Right lobe of liver (tissue), 6 donors: ENCODE measurements around the gene RASSF5. TPM values are rescaled to one million over a fixed set of nuclear protein-coding genes. Genes with fewer than 3 reads are reported as not detected.
A peak's percentile ranks its signal among the peaks of the same experiment; 100 is the strongest.

Experiments
- ATAC-seq, 4 donors: fragments of 200-7000 bp; cut with Tn5 transposase; one replicate each; pipeline ENCODE4 v1.9.1; 2020; ENCODE audit warnings: mild to moderate bottlenecking in 4 of 4, moderate library complexity in 4 of 4
- DNase-seq, 3 donors: peaks; one replicate each; pipeline ENCODE4 v3.0.0-alpha.2; 2020
- H3K27ac ChIP-seq, 3 donors: fragments of 200-600 bp; one replicate each; pipeline ENCODE4 v1.8.0; 2022
- H3K27me3 ChIP-seq, 2 donors: fragments of 200-600 bp; one replicate each; pipeline ENCODE4 v1.8.0; 2022
- H3K36me3 ChIP-seq, 4 donors: fragments of 200-600 bp; sonication (generic) in 1 of 4; one replicate each; pipeline versions ENCODE4 v1.5.1 to v1.8.0; 2017 to 2022; ENCODE audit warnings: control low read depth in 1 of 4
- H3K4me1 ChIP-seq, 4 donors: fragments of 200-600 bp; sonication (generic) in 1 of 4; one replicate each; pipeline versions ENCODE4 v1.5.1 to v1.8.0; 2017 to 2022; ENCODE audit warnings: control low read depth in 1 of 4
- H3K4me3 ChIP-seq, 3 donors: fragments of 200-600 bp; one replicate each; pipeline ENCODE4 v1.8.0; 2022
- H3K9me3 ChIP-seq, 4 donors: fragments of 200-600 bp; sonication (generic) in 1 of 4; one replicate each; pipeline versions ENCODE4 v1.5.1 to v1.8.0; 2017 to 2022; ENCODE audit warnings: control low read depth in 1 of 4
- POLR2A ChIP-seq: fragments of 450-650 bp; IDR thresholded peaks from one replicate; pipeline ENCODE4 v1.6.1; 2017; ENCODE audit warnings: antibody characterized with exemption, mild to moderate bottlenecking
- WGBS: methylation state at CpG from one replicate; pipeline ENCODE4 v1.1.6; 2018; ENCODE audit warnings: low coverage, low lambda C conversion rate; ENCODE audit not compliant: insufficient coverage; ENCODE audit errors: missing lambda C conversion rate; 5-methylcytosine and 5-hydroxymethylcytosine counted together
- intact Hi-C, 2 donors: fragments of 100-400 bp; cut with DNase I; formaldehyde crosslinking; loops; one replicate each; pipeline versions ENCODE4 v1.11.2 to v1.14.1; 2022
- total RNA-seq, 6 experiments: library from RNA; depleted of rRNA in 2 of 6; stranded (reverse); fragments of >200 nt in 2 of 6; fragmentation: NEBNext Ultra II Directional in 3 of 6; extraction: Animal tissue kit (Norgen Biotek cat#: 25700) in 3 of 6; gene quantifications; one replicate each; pipeline versions ENCODE4 v1.1.0 to v1.2.4, GENCODE V29; 2016 to 2023
- TF ChIP-seq, protein P1 (sequence below), 4 donors: fragments of 200-600 bp in 3 of 4; fragments of 450-650 bp in 1 of 4; IDR thresholded peaks; one replicate each; pipeline versions ENCODE4 v1.5.1 to v1.8.0; 2016 to 2022; ENCODE audit warnings: antibody characterized with exemption in 4 of 4, mild to moderate bottlenecking in 2 of 4
- donor health status: DM: no; HTN: yes; CAD: no.
- donor health status: DM: no; HTN: no; CAD: no.
- donor health status: DM: no; HTN: no; CAD: no.
- donor health status: DM: no; HTN: yes; CAD: no.
- donor health status: DM: no; HTN: yes; CAD: no.

Gene RASSF5
- total RNA-seq, 6 experiments from 2014 or later, result 8.1 to 18.8 (median 12.6) TPM

DNA sequence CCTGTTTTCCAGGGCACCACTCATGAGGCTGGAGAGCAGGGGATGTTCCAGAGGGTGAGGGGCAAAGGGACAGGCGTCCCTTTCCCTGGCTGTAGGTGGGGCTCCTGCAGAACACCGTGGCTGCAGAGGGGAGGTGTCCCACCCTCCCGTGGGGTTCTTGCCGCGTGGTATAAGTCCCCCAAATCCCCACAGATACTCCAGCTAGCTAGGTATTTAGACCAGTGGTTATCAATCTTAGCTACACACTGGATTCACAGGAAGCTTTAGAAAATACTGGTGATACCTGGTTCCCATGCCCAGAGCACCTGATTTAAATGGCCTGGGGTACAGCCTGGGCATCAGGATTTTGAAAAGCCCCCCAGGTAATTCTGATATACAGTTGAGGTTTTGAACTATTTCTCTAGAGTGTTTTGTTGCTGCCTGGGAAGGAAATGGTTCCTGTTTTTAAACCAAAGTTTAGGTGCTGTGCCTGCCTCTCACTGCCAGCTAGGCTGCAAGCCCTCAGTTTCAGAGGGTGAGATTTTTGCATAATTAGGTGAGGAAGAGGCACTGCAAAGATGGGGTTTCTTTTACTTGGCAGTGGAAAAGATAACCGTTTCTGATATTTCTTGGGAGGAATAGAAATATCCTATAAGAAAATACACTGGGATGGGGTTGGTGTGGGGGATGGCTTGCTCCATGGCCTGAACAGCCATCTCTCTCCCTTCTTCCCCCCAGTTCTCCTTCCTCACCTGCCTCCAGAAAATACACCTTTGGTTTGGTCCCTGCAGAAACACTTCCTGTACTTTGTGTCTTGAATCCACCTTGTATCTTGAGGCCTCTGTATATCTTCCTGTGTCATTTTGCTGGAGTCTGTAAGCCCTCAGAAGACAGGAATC lies 51.7 kb downstream of the RASSF5 start:
- ATAC-seq (no peak), DNase-seq (no peak)
- peak overlapping the region; percentile 25 to 75 (median 34) for H3K27ac ChIP-seq
- no peaks in the 10 kb centered on the region for H3K9me3 ChIP-seq
- no peaks in the 10 kb centered on the region for H3K36me3 ChIP-seq
- H3K4me3 ChIP-seq, result peak overlapping the region; percentile 5 to 62 (median 5)
- peaks cover 0 to 73% (median 24%) of the 10 kb centered on the region in 4 donors for H3K4me1 ChIP-seq
- 20% methylated on average over 3 of the region's 6 CpGs for WGBS
- intact Hi-C loops, result no loop called here
- no peaks in the 10 kb centered on the region for H3K27me3 ChIP-seq
- TF ChIP-seq, protein P1, sequence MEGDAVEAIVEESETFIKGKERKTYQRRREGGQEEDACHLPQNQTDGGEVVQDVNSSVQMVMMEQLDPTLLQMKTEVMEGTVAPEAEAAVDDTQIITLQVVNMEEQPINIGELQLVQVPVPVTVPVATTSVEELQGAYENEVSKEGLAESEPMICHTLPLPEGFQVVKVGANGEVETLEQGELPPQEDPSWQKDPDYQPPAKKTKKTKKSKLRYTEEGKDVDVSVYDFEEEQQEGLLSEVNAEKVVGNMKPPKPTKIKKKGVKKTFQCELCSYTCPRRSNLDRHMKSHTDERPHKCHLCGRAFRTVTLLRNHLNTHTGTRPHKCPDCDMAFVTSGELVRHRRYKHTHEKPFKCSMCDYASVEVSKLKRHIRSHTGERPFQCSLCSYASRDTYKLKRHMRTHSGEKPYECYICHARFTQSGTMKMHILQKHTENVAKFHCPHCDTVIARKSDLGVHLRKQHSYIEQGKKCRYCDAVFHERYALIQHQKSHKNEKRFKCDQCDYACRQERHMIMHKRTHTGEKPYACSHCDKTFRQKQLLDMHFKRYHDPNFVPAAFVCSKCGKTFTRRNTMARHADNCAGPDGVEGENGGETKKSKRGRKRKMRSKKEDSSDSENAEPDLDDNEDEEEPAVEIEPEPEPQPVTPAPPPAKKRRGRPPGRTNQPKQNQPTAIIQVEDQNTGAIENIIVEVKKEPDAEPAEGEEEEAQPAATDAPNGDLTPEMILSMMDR (IDR thresholded peaks at IDR 0.05), result no peak
- TF ChIP-seq POLR2A, result no peak

DNA sequence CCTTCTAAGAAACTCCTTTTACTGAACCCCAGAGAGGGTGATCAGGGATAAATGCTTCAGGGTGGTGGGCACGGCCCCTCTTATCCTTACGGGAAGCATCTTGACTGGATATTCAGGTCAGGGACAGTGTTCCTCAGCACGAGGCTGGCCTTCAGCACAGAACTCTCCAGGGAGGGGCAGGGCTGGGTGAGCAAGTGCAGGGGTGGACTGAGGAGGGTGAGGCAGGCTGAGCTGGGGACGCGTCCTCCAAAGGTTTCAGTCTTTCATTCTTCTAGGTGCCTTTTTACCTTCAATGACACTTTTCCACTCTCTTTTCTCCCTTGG lies 52.3 kb downstream of the RASSF5 start:
- ATAC-seq (no peak), DNase-seq (no peak)
- Histone ChIP-seq H3K27ac (peak overlapping the region in 1 of 3 donors; percentile 75), H3K36me3 (no peaks in the 10 kb centered on the region), H3K27me3 (no peaks in the 10 kb centered on the region), H3K4me1 (peaks cover 0 to 67% (median 23%) of the 10 kb centered on the region in 4 donors), H3K9me3 (no peaks in the 10 kb centered on the region), H3K4me3 (peak overlapping the region in 1 of 3 donors; percentile 62)
- no peak for TF ChIP-seq POLR2A
- TF ChIP-seq, protein P1 (IDR thresholded peaks at IDR 0.05), result no peak
- intact Hi-C loops, result no loop called here
- WGBS, result 59% methylated on average over 5 of the region's 5 CpGs

DNA sequence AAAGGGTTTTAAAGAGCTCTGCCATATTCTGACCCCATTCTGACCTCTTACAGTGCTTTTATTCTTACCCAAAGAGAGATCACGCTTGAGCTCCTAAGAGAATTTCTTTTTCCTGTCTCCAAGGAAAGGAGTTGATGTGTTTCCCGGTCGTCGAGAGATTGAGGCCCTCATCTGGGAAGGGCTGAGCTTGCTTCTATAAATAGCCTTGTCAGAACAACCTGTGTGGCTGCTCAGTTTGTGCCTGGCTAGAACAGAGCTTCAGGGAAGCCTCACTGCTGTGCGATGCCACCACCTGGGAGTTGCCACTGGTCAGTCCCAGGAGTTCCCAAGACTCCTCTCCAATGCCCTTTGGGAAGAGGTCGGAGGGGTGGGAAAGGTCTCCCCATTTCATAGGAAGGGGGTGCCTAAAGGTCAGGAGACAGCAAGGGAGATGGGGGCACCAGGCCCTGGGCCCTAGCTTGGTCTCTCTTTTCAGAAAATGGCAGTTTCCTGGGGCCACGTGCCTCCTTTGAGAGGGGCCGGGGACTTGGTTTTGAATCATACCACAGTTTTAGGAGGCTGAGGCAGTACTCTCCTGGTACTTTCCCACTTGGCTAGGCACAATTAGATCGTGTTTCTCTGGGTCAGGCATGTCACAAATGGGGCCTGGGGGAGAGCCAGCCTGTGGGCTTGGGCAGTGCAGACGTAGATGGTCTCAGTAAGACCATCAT lies 52.8 kb downstream of the RASSF5 start:
- WGBS, result 55% methylated on average over 6 of the region's 10 CpGs
- ATAC-seq, result no peak
- no peak for TF ChIP-seq POLR2A
- TF ChIP-seq, protein P1 (IDR thresholded peaks at IDR 0.05), result no peak
- Histone ChIP-seq H3K27me3 (no peaks in the 10 kb centered on the region), H3K9me3 (no peaks in the 10 kb centered on the region), H3K4me1 (peaks cover 0 to 62% (median 20%) of the 10 kb centered on the region in 4 donors), H3K4me3 (no peak overlapping the region), H3K27ac (peak overlapping the region in 1 of 3 donors; percentile 75), H3K36me3 (no peaks in the 10 kb centered on the region)
- intact Hi-C loops, result no loop called here
- no peak for DNase-seq

DNA sequence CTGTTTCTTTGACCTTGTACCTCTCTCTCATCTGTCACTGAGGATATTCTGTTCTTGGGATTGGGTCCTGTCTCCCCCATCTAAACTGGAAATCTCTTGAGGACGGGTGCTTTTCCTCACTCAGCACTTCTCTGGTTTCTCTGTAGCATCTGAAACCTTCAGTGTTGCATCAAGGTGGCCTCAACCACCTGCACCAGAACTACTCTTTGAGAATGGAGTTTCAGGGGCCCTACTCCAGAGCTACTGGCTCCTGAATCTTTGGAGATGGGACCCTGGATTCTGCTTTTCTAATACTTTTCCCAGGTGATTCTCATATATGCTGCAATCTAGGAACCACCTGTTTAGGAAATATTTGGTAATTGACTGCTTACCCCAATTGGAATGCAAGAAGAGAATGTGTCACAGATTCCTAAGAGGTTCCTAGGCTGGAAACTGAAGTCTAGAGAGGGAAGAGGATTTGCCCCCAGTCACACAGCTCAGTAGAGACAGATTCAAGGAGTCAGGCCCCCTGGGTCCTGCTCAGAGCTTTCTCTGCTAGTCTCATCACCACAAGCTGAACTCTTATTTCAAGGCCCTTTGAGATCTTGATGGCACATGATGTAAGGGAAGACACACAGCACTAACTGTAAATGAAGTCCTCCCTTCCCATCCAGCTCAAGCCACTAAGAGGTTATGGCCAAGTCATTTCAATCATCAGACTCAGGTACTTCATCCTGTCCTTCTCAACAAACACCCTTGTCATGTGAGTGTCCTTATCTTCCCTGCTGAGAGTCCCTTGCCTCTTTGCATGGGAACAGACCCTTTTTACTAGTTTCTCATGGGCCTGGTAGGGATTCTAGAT lies 56.3 kb downstream of the RASSF5 start:
- intact Hi-C loops, result no loop called here
- DNase-seq, result no peak

More for the DNA sequence above, 56.3 kb downstream of the RASSF5 start:
- Histone ChIP-seq H3K4me1 (peaks cover 0 to 27% (median 4%) of the 10 kb centered on the region in 4 donors), H3K36me3 (no peaks in the 10 kb centered on the region), H3K9me3 (no peaks in the 10 kb centered on the region), H3K4me3 (no peak overlapping the region), H3K27me3 (no peaks in the 10 kb centered on the region), H3K27ac (no peak overlapping the region)
- no peak for TF ChIP-seq POLR2A
- TF ChIP-seq, protein P1 (IDR thresholded peaks at IDR 0.05), result no peak
- WGBS, result 29% methylated on average over 1 of the region's 1 CpG
- no peak for ATAC-seq
